Measurements from ENCODE around the gene SERPINB6.

SERPINB6 gene

GRCh38 chr6:2940010-2940850 is 31.1 kb downstream of the SERPINB6 start:
- TF ChIP-seq SIN3A (IDR thresholded peaks at IDR 0.05; ENCODE audit: borderline replicate concordance, insufficient read depth, low read length) (no peak), TAF1 (IDR thresholded peaks at IDR 0.05; ENCODE audit: borderline replicate concordance, insufficient read depth, low read length) (no peak), POLR2AphosphoS5 (IDR thresholded peaks at IDR 0.05; ENCODE audit: low read depth, low read length) (no peak), FOXP2 (optimal IDR thresholded peaks at IDR 0.05; ENCODE audit: borderline replicate concordance, extremely low read depth, extremely low read length, insufficient read depth) (no peak)
- TF ChIP-seq, protein P1, sequence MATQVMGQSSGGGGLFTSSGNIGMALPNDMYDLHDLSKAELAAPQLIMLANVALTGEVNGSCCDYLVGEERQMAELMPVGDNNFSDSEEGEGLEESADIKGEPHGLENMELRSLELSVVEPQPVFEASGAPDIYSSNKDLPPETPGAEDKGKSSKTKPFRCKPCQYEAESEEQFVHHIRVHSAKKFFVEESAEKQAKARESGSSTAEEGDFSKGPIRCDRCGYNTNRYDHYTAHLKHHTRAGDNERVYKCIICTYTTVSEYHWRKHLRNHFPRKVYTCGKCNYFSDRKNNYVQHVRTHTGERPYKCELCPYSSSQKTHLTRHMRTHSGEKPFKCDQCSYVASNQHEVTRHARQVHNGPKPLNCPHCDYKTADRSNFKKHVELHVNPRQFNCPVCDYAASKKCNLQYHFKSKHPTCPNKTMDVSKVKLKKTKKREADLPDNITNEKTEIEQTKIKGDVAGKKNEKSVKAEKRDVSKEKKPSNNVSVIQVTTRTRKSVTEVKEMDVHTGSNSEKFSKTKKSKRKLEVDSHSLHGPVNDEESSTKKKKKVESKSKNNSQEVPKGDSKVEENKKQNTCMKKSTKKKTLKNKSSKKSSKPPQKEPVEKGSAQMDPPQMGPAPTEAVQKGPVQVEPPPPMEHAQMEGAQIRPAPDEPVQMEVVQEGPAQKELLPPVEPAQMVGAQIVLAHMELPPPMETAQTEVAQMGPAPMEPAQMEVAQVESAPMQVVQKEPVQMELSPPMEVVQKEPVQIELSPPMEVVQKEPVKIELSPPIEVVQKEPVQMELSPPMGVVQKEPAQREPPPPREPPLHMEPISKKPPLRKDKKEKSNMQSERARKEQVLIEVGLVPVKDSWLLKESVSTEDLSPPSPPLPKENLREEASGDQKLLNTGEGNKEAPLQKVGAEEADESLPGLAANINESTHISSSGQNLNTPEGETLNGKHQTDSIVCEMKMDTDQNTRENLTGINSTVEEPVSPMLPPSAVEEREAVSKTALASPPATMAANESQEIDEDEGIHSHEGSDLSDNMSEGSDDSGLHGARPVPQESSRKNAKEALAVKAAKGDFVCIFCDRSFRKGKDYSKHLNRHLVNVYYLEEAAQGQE (IDR thresholded peaks at IDR 0.05; ENCODE audit: insufficient read depth in 1 of 2, low read depth in 2 of 2, low read length in 2 of 2) = no peak

GRCh38 chr6:2939315-2940009 is 31.9 kb downstream of the SERPINB6 start:
- TF ChIP-seq FOXP2 (optimal IDR thresholded peaks at IDR 0.05; ENCODE audit: borderline replicate concordance, extremely low read depth, extremely low read length, insufficient read depth) (no peak), POLR2AphosphoS5 (IDR thresholded peaks at IDR 0.05; ENCODE audit: low read depth, low read length) (no peak), SIN3A (IDR thresholded peaks at IDR 0.05; ENCODE audit: borderline replicate concordance, insufficient read depth, low read length) (no peak), TAF1 (IDR thresholded peaks at IDR 0.05; ENCODE audit: borderline replicate concordance, insufficient read depth, low read length) (no peak)
- TF ChIP-seq, protein P1 (IDR thresholded peaks at IDR 0.05; ENCODE audit: insufficient read depth in 1 of 2, low read depth in 2 of 2, low read length in 2 of 2) = no peak

GRCh38 chr6:2938632-2939083 is 32.7 kb downstream of the SERPINB6 start:
- TF ChIP-seq POLR2AphosphoS5 (IDR thresholded peaks at IDR 0.05; ENCODE audit: low read depth, low read length) (no peak), FOXP2 (optimal IDR thresholded peaks at IDR 0.05; ENCODE audit: borderline replicate concordance, extremely low read depth, extremely low read length, insufficient read depth) (no peak), SIN3A (IDR thresholded peaks at IDR 0.05; ENCODE audit: borderline replicate concordance, insufficient read depth, low read length) (no peak)

DNA sequence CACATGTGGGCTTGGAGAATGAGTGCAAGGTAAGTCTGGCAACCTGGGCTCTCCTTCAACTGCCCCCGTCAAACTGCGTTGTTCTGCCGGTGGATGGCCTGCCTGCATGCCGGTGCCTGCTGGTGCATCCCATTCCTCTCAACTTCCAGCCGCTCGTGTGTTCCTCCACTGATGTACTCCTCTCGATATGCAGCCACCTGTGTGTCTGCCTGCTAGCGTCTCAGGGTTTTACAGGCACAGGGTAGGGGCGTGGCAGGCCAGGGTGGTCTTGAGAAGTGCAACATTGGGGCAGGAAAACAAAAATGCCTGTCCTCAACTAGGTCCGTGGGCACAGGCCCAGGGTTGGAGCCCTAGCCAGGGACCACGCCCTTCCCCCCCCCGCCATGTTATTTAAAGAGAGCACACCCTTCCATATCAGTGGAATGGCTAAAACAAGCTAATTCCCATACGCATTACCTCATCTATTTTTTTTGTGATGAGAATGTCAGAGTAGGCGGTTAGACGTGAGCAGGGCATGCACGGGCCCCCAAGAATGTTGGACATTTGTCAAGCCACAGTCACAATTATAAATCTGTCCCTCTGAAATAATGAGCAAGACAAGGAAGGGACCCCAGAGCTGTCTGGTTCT is 33.2 kb downstream of the SERPINB6 start:
- no peak for TF ChIP-seq FOXP2 (optimal IDR thresholded peaks at IDR 0.05; ENCODE audit: borderline replicate concordance, extremely low read depth, extremely low read length, insufficient read depth)
- TF ChIP-seq, protein P1 (IDR thresholded peaks at IDR 0.05; ENCODE audit: insufficient read depth in 1 of 2, low read depth in 2 of 2, low read length in 2 of 2) = no peak
- no peak for TF ChIP-seq TAF1 (IDR thresholded peaks at IDR 0.05; ENCODE audit: borderline replicate concordance, insufficient read depth, low read length)
- no peak for TF ChIP-seq SIN3A (IDR thresholded peaks at IDR 0.05; ENCODE audit: borderline replicate concordance, insufficient read depth, low read length)
- TF ChIP-seq POLR2AphosphoS5 (IDR thresholded peaks at IDR 0.05; ENCODE audit: low read depth, low read length) = no peak

DNA sequence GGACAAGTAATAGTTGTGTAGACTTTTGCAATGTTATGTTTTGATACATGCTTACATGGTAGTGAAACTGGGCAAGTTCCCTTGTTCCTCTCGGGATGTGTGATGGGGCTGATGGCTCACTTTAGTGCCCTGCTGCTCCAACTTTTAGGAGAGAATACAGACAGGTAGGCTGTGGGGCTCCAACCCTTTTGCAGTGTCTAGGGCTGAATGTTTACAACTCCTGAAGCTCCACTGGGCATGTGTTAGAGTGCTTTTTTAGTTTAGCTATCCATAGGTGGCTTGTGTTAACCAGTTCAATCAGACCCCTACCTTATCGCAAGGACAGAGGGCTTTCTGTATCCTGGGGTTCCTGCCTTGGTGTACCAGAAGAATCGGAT is 33.8 kb downstream of the SERPINB6 start:
- TF ChIP-seq, protein P1 (IDR thresholded peaks at IDR 0.05; ENCODE audit: insufficient read depth in 1 of 2, low read depth in 2 of 2, low read length in 2 of 2) = no peak
- TF ChIP-seq TAF1 (IDR thresholded peaks at IDR 0.05; ENCODE audit: borderline replicate concordance, insufficient read depth, low read length) (no peak), SIN3A (IDR thresholded peaks at IDR 0.05; ENCODE audit: borderline replicate concordance, insufficient read depth, low read length) (no peak), POLR2AphosphoS5 (IDR thresholded peaks at IDR 0.05; ENCODE audit: low read depth, low read length) (no peak), FOXP2 (optimal IDR thresholded peaks at IDR 0.05; ENCODE audit: borderline replicate concordance, extremely low read depth, extremely low read length, insufficient read depth) (no peak)
